ENCODE data around the gene COMMD10.

Gene COMMD10

DNA sequence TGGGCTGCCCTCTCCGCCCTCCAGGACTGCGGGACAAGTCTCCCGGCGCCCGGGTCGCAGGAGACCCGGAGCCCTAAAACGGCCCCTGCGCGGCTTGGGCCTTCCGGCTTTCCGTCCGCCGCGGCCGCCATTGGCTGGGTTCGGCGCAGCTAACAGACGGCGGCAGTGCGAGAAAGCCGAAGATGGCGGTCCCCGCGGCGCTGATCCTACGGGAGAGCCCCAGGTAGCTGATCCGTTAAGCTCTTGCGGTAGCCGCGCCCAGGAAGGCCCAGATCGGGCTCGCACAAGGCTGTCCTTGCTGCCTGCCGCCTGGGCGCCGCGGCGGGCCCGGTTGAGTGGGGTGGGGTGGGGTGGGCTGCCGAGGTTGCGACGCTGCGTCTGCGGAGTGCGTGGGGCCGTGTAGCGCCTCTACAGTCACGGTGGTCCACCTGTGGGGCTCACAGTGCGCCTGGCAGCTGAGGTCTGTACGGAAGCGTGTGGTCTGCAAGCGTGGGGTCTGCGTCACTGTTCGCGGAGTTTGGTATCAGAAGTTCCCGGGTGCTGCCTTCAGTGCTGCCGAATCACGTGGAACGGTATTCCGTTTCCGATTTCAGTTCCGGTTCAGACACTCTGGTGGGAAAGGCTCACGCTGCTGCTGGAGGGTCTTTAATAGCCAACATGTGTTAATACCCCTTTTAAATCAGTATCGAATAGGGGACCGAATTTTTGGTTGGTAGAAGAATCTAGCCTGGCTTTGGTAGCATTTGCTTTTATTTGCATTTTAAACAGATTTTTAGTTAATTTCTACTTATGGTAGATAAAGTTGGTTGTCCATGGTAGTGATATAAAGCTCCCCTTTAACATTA, at the start of gene COMMD10:
COMMD10 (plus strand) TSS at position 155 of the 845 bp plus-strand sequence.
- H3K27ac ChIP-seq: peak within 1 kb of the TSS; percentile 97
- peak; percentile 87 for TF ChIP-seq ZFX (IDR thresholded peaks at IDR 0.05)
- TF ChIP-seq, protein P1, sequence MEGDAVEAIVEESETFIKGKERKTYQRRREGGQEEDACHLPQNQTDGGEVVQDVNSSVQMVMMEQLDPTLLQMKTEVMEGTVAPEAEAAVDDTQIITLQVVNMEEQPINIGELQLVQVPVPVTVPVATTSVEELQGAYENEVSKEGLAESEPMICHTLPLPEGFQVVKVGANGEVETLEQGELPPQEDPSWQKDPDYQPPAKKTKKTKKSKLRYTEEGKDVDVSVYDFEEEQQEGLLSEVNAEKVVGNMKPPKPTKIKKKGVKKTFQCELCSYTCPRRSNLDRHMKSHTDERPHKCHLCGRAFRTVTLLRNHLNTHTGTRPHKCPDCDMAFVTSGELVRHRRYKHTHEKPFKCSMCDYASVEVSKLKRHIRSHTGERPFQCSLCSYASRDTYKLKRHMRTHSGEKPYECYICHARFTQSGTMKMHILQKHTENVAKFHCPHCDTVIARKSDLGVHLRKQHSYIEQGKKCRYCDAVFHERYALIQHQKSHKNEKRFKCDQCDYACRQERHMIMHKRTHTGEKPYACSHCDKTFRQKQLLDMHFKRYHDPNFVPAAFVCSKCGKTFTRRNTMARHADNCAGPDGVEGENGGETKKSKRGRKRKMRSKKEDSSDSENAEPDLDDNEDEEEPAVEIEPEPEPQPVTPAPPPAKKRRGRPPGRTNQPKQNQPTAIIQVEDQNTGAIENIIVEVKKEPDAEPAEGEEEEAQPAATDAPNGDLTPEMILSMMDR (conservative IDR thresholded peaks at IDR 0.05): no peak

DNA sequence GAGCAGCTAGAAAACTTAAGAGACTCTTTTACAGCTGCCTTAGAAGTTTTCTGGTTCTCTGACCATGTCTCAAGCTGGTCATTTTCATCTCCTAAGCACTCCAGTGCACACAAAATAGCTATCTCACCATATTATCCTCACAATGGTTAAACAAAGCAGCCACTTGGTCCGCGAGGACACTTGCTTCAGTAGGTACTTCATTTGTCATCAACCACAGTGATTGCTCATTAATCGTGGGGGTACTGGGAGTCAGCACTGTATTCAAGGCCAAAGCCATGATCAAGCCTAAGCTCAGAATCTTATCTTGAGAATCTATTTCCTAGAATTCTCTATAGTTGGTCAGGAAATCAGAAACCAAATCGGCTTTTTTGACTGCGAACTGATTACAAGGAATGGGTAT, 49.7 kb upstream of the COMMD10 start:
- no peak overlapping the region for H3K27ac ChIP-seq

DNA sequence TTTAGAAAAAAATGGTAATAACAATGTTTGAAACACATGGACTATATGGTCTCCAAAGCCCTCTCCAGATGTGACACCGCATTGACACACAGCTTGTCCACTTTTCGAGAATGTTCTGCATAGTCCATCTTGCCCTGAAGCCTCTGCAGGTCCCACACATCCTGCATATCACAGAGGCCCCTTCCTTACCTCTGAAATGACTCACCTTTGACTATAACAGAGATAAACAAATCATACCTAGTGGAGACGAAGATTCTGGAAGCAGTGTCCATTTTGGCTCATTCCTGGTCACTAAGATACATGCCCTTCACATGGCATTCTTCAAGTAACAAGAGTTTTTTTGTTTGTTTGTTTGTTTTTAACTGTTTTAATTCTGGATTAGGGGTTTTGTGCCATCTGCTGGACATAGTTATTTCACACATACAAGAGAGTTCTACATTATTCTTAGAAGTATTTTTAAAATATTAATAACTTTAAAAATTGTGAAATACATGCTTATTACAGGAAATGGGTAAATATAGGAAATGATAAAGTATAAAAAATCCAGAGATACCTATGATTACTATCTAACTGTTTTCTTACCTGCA, 47.5 kb upstream of the COMMD10 start:
- TF ChIP-seq, protein P1 (conservative IDR thresholded peaks at IDR 0.05): peak; percentile 53
- no peak for TF ChIP-seq ZFX (IDR thresholded peaks at IDR 0.05)
- no peak overlapping the region for H3K27ac ChIP-seq

More for the DNA sequence above, 49.7 kb upstream of the COMMD10 start:
- no peak for TF ChIP-seq ZFX (IDR thresholded peaks at IDR 0.05)
- TF ChIP-seq, protein P1 (conservative IDR thresholded peaks at IDR 0.05): no peak

DNA sequence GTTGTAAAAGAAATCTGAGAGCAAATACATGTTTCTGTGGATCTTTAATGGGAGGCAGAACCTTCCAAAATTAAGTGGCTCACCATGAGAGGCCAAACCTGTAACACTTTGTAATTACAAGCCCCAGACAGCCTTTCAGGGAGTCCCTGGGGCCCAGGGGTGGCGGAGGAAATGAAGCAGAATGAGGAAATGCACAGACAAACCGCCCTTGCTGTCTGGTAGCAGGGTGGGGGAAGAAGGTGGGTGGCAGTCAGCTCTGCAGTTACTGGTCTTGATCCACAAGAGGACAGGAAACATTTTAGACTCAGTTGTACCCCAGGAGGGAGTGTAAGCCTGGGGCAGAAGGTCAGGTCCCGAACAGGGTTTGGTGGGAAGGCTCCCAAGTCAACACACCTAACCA, 46.0 kb upstream of the COMMD10 start:
- no peak overlapping the region for H3K27ac ChIP-seq
- no peak for TF ChIP-seq ZFX (IDR thresholded peaks at IDR 0.05)
- TF ChIP-seq, protein P1 (conservative IDR thresholded peaks at IDR 0.05): no peak

DNA sequence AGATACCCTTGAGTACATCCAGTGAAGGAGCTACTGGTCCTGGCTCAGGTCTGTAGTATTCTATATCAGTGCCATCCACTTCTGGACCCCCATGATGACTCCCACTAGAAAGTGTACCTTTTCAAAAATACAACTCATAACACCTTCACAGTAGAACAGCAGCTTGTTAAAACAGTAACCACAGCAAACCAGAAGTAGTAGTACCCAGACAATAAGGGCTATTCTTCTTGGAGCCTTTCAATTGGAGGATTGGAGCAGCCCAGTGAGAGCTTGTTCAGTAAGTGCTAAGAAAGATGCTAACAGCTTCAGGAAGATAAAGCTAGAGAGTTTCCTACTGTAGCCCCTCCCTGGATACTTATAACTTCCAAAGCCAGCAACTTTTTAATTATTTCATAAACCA, 42.5 kb upstream of the COMMD10 start:
- no peak overlapping the region for H3K27ac ChIP-seq
- TF ChIP-seq ZFX (IDR thresholded peaks at IDR 0.05): no peak
- TF ChIP-seq, protein P1 (conservative IDR thresholded peaks at IDR 0.05): no peak

DNA sequence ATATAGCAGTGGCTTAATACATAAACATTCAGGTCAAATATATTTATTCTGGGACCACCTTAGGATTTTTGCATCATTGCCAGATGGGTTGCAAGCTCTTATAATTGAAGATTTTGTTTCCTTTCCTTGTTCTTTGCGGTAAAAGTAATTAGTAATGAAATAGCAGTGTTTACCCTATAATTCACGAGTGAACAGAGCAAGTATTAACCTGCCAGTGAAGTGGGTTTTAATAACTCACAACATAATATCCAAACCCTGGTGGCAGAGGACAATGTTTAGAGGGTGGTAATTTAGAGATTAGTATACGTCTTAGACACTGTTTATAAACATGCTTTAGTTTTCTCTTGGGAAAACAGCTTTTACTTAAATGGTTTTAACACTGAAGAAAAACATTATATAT, 40.8 kb upstream of the COMMD10 start:
- no peak overlapping the region for H3K27ac ChIP-seq
- TF ChIP-seq, protein P1 (conservative IDR thresholded peaks at IDR 0.05): no peak
- no peak for TF ChIP-seq ZFX (IDR thresholded peaks at IDR 0.05)

DNA sequence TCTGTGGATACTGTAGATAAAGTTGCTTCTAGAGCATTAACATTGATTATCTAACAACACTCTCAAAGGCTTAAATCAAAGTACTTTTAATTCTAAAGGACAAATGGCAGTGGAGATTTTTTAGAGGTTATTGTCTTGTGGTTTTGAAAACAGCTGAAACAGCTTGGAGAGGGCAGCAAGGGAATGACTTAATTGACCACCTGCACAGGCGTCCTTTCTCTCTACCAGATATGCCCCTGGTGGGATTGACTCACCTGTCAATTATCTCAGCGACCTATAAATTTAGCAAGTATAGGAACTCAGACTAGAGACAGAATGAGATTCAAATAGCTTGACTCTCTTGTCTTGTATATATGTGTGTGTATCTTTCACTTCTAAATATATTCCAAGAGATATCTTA, 39.0 kb upstream of the COMMD10 start:
- H3K27ac ChIP-seq: no peak overlapping the region
- TF ChIP-seq, protein P1 (conservative IDR thresholded peaks at IDR 0.05): no peak
- TF ChIP-seq ZFX (IDR thresholded peaks at IDR 0.05): no peak
